Measurements from ENCODE around the gene KCNN3. TPM values are rescaled to one million over a fixed set of nuclear protein-coding genes. Genes with fewer than 3 reads are reported as not detected.

The KCNN3 gene
- total and polyA plus RNA-seq, 2 of the 8 experiments (the other 6 are each of a cell fraction or from before 2014, with no cell fraction given), result 2.8 to 3.7 TPM

DNA sequence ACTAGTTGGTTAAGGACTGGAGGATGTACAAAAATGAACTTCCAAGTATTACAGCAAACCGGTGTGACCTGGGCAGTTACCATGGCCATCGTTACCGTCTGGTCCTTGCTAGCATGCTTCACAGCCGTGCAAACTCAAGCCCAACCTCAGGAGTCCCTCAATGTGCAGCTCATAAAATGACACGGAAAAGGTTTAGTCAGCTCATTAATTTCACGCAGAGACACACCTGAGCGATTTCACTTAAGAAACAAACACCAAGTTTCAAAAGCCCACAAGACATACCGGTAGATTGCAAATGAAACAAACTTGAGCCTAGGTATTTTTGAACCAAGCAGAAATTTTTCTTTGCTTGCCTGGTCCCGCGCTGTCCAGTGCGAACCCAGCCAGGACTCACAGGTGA lies 157.1 kb downstream of the KCNN3 start:
- H3K9ac ChIP-seq (replicated peaks in 1 of 4; ENCODE audit: extremely low read depth in 1 of 4, low read depth in 3 of 4, low read length in 3 of 4), result no peak overlapping the region
- no peak overlapping the region for H3K56ac ChIP-seq (replicated peaks; ENCODE audit: insufficient read length, low read depth, low read length)
- H3K27ac ChIP-seq (ENCODE audit: low read depth, low read length), result no peak overlapping the region
- no peak overlapping the region for H4K5ac ChIP-seq (ENCODE audit: insufficient read length, low read depth, low read length)
- no peak overlapping the region for H3K18ac ChIP-seq (ENCODE audit: extremely low read depth, low read length)
- WGBS, 2 experiments (ENCODE audit: extremely low coverage in 1 of 2, insufficient coverage in 1 of 2, insufficient read length in 1 of 2, insufficient replicate concordance in 2 of 2, low coverage in 1 of 2, low lambda C conversion rate in 2 of 2, missing lambda C conversion rate in 1 of 2), result 92% methylated on average over 11 of the region's 11 CpGs; no CpG with 5 or more reads in 1 of the 2 experiments
- DNase-seq (ENCODE audit: low read depth in 1 of 2, low spot score in 2 of 2), result no peak
- no peak overlapping the region for H2BK20ac ChIP-seq (ENCODE audit: low read length)
- peaks cover 3% of the 10 kb centered on the region; the same call in 1 of the 2 replicates for H3K79me1 ChIP-seq (ENCODE audit: low read depth, low read length)
- H3K4me3 ChIP-seq (ENCODE audit: extremely low read depth in 1 of 4, insufficient read depth in 2 of 4, low read depth in 3 of 4, low read length in 4 of 4), result no peak overlapping the region
- no peak overlapping the region for H4K8ac ChIP-seq (ENCODE audit: extremely low read depth, insufficient read depth, low read length)
- no peak overlapping the region for H2BK15ac ChIP-seq (ENCODE audit: low read length)
- H3K23me2 ChIP-seq (ENCODE audit: low read depth, low read length), result peaks cover 9% of the 10 kb centered on the region; the same call in 1 of the 2 replicates
- no peaks in the 10 kb centered on the region for H3K9me3 ChIP-seq (ENCODE audit: insufficient read depth in 2 of 2, low read depth in 1 of 2, low read length in 1 of 2)
- no peak overlapping the region for H3K14ac ChIP-seq (ENCODE audit: insufficient read length)
- TF ChIP-seq SUZ12 (IDR thresholded peaks at IDR 0.05; ENCODE audit: low read length) (no peak), POLR2A (IDR thresholded peaks at IDR 0.05; ENCODE audit: control extremely low read depth in 1 of 2, low read depth in 2 of 2, low read length in 2 of 2) (no peak), TAF1 (IDR thresholded peaks at IDR 0.05; ENCODE audit: low read depth, low read length) (no peak), BRCA1 (IDR thresholded peaks at IDR 0.05; ENCODE audit: low read depth, low read length) (no peak), EP300 (IDR thresholded peaks at IDR 0.05; ENCODE audit: borderline replicate concordance in 1 of 2, low read depth in 2 of 2, low read length in 2 of 2) (no peak), KDM5A (IDR thresholded peaks at IDR 0.05; ENCODE audit: low read length) (no peak), BCL11A (IDR thresholded peaks at IDR 0.05; ENCODE audit: low read depth in 2 of 2, low read length in 2 of 2) (no peak), CEBPB (IDR thresholded peaks at IDR 0.05; ENCODE audit: low read depth, low read length) (no peak), POU5F1 (IDR thresholded peaks at IDR 0.05; ENCODE audit: low read depth, low read length) (no peak), POLR2AphosphoS5 (IDR thresholded peaks at IDR 0.05; ENCODE audit: low read depth, low read length) (no peak), CTBP2 (IDR thresholded peaks at IDR 0.05; ENCODE audit: borderline replicate concordance, insufficient read depth, insufficient read length, low read length) (no peak), CREB1 (IDR thresholded peaks at IDR 0.05) (no peak), RAD21 (IDR thresholded peaks at IDR 0.05 in 1 of 2, conservative IDR thresholded peaks at IDR 0.05 in 1 of 2; ENCODE audit: low read depth in 2 of 2, low read length in 2 of 2) (no peak), PHF8 (conservative IDR thresholded peaks at IDR 0.05; ENCODE audit: low read depth, low read length) (no peak)
- no peaks in the 10 kb centered on the region; a peak in 1 of 7 replicates for H3K4me1 ChIP-seq (replicated peaks in 1 of 4; ENCODE audit: control insufficient read depth in 3 of 4, insufficient read depth in 4 of 4, low read length in 3 of 4)
- H3K23ac ChIP-seq (ENCODE audit: insufficient read length), result no peak overlapping the region
- ChIA-PET POLR2A (ENCODE audit: partially characterized antibody) (no interaction called here), CTCF (ENCODE audit: partially characterized antibody) (interaction anchor here (0.7 to 1.3 kb wide), 3 partner anchors 10 to 77 kb away, joined by 3 read pairs; no protein-coding TSS in a partner anchor)
- H3K4ac ChIP-seq (replicated peaks; ENCODE audit: insufficient read length, low read depth, low read length), result no peak overlapping the region
- H2BK12ac ChIP-seq (ENCODE audit: low read depth, low read length), result no peak overlapping the region
- FAIRE-seq, result no peak
- 0 out of 2 replicates have a peak overlapping the region, but pooled peaks have one; percentile 6 for H2BK5ac ChIP-seq (ENCODE audit: low read depth, low read length)
- no peak overlapping the region for H2AK5ac ChIP-seq (ENCODE audit: low read depth, low read length)
- H3K79me2 ChIP-seq (ENCODE audit: control insufficient read depth in 1 of 2, insufficient read depth in 2 of 2, low read length in 2 of 2), result no peaks in the 10 kb centered on the region
- peaks cover 0 to 4% of the 10 kb centered on the region in 2 experiments for H4K20me1 ChIP-seq (replicated peaks in 1 of 2; ENCODE audit: control insufficient read depth in 1 of 2, insufficient read depth in 2 of 2, low read length in 2 of 2)
- no peak overlapping the region for H2BK120ac ChIP-seq (replicated peaks; ENCODE audit: low read depth, low read length)
- no peak overlapping the region for H4K91ac ChIP-seq (replicated peaks; ENCODE audit: insufficient read length, low read length)
- H3K27me3 ChIP-seq (replicated peaks in 1 of 4; ENCODE audit: control insufficient read depth in 3 of 4, extremely low read depth in 1 of 4, insufficient read depth in 3 of 4, low read length in 3 of 4), result no peaks in the 10 kb centered on the region
- H3K4me2 ChIP-seq (ENCODE audit: insufficient read depth in 1 of 2, low read depth in 2 of 2, low read length in 2 of 2), result no peak overlapping the region
- H2AFZ ChIP-seq (ENCODE audit: low read length), result no peak overlapping the region
- no peaks in the 10 kb centered on the region; a peak in 1 of 8 replicates for H3K36me3 ChIP-seq (ENCODE audit: control insufficient read depth in 2 of 4, insufficient read depth in 4 of 4, low read length in 3 of 4)
